GM04504 (cell line): ENCODE measurements around the gene TFB1M.
A peak's percentile ranks its signal among the peaks of the same experiment; 100 is the strongest.
"Not testable (repeated sequence)": the region's sequence is repeated elsewhere in the genome, so short reads cannot be mapped to it uniquely, and the experiment has no call there.

Source experiments
- DNase-seq: peaks from one replicate; pipeline ENCODE4 v3.0.0-alpha.2; 2012; ENCODE audit warnings: low read depth

The TFB1M gene

DNA sequence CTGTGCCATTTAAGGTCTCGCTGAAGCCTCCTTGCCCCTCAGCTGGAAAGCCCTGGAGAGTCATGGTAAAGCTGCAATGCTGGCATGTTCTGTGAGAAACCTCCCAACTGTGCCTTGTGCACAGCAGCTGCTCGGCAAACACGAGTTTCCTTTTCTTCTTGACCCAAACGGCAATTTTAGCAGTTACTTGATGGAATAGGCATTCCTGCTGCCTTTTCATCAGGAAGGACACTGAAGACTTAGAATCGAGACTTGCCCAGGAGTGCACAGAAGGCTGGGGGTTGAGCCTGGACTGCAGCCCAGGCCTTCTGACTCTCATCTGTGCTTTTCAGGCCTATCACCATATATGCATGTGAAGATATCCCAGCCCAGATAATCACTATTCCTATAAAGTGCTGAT, 79.2 kb downstream of the TFB1M start:
- no peak for DNase-seq

DNA sequence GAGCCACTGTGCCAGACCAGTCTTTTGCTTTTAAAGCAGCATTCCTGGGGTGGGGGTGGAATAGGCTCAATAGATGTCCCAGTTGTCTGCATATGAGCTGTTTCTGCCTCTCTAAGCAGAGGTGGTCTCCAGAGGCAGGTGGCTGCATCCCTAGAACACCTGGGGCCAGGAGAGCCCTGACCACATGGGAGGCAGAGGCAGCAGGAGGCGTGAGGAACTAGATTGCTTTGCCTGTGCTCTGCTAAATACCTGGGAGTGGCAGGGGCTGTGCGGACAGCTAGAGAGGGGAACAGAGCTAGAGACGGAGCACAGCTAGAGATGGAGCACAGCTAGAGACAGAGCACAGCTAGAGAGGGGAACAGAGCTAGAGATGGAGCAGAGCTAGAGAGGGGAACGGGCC, 79.6 kb downstream of the TFB1M start:
- DNase-seq = no peak

DNA sequence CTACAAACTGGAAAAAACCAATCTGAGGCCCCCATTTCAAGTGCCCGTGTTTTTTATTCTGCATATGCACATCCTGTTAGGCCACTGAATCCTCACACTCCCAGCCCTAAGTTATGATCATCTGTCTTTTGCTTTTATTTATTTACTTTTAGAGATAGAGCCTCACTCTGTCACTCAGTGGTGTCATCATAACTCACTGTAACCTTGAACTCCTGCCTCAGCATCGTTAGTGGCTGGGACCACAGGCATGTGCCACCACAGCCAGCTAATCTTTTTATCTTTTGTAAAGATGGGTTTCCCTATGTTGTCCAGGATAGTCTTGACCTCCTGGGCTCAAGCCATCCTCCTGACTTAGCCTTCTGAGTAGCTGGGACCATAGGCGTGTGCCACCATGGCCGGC, 80.1 kb downstream of the TFB1M start:
- DNase-seq = no peak

DNA sequence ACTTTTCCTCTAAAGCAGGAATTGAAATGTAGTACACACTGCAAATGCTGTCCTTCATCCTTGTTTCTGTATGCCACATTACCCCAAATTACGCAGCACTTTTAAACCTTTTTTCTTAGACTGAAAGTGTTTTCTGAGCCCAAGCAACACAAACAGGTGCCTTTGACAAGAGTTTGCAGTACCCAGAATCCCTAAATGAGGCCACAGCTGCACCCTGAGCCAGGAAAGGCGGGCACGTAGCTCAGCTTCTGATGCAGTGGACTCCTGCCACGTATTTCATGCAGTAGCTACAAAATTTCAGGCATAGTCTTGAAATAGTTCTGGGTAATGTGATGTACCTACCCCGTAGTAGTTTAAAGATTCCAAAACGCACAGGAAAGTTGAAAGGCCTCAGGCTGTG, 81.4 kb downstream of the TFB1M start:
- no peak for DNase-seq

DNA sequence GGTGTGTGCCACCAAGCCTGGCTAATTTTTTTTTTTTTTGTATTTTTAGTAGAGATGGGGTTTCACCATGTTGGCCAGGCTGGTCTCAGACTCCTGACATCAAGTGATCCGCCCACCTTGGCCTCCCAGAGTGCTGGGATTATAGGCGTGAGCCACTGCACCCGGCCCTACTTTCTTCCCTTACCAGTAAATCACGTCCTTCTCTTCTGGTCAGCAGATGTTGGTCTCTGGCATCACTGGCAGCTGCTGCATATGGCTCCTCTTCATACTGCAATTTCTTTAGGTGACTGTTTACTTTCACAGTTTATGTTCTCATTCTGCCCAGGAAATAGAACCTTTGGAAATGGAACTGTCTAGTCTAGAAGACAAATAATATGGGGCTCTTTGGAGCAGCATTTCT, 83.3 kb downstream of the TFB1M start:
- DNase-seq = not testable (repeated sequence)

DNA sequence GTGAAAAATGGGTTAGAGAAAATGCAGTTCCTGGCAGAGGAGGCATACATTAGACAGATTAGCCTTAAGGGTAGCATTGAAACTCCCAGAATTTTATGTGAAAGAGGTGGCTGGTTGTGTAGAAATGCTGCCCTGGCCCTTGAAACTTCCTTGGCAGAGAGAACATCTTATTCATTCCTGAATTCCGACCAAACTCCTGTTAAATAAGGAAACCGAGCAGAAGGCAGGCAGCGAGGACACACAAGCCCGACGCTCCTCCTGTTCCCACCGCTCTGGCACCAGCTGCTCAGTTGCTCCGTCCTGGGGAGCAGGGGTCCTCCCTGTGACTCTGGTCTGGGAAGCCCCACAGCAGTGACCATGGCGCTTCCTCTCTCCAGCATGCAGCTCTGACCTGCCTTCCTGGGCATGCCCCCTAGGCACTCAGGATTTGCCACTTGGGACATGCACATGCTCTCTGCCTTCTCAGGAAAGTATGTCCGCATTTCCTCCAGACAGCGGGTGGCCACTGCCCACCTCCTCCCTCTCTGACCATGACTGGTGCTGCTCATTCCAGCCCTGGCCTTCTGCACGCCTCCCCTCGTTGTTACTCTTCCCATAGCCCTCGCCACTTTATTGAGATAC, 85.6 kb downstream of the TFB1M start:
- no peak for DNase-seq

DNA sequence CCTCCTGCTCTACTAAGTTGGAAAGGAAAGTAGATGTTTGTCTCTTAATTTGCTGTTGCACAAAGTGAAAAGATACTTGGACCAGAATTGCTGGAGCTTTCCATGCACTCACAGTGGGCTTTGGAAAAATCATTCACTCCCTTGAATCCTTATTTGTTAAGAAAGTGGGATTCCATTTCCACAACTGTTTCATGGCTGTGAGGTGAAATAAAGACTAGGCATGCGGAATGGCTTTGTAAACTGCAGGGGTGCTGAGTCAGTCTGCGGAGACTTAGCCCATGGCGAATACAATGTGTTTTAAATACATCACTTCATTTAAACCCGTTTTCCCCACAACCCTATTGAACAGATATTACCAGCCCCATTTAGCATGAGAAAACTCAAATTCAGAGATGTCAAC, 87.2 kb downstream of the TFB1M start:
- DNase-seq = no peak

DNA sequence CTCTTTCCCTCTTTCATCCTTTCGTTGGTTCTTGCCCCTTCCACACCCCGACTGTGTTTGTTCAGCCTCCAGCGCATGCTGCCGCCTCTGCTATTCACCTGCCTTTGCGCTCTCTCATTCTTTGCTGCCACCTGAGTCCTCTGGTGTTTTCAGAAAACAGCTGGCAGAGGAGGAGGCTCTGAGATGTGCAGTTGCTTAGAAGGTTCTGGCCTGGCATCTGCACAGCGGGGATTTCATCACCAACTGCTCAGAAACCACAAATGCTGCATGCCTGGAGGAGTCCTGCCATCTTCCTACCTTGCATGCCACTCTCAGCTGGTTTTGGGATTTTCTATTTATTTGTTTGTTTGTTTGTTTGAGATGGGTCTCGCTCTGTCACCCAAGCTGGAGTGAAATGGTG, 89.7 kb downstream of the TFB1M start:
- no peak for DNase-seq

DNA sequence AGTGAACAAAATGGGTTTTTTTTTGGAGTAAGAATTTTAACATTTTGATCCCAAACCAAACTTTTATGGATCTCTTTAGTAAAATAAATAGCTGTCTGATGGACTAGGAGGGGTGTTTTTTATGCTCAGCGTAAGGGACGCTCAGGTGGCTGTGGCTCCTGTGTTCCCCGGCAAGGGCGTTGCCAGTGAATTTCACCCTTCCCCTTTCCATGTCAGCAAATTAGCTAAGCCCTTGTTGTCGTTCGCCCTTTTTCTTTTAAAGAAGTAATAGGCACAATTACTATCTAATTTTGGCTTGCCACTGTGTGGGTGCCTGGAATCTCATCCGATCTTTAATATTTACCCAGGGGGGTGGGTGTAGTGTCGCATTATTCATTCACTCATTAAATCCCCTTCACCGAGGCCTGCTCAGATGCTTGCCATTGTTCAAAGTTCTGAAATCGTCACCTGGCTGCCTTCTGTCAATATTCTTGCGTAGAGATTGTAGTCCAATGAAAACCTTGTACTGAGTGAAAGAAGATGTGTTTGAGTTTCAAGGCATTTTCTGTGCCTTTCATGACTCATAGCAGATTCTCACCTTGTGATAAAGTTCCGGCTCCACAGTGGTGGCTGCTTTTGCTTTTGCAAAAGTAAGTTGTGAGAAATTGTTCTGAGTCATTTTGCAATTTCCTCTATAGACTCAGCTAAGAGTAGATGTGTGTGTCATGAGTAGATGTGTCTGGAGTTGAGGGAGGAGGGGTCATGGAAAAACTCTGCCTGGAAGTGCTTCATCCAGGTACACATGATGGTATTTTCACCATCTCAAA, 90.4 kb downstream of the TFB1M start:
- DNase-seq = peak; percentile 62

DNA sequence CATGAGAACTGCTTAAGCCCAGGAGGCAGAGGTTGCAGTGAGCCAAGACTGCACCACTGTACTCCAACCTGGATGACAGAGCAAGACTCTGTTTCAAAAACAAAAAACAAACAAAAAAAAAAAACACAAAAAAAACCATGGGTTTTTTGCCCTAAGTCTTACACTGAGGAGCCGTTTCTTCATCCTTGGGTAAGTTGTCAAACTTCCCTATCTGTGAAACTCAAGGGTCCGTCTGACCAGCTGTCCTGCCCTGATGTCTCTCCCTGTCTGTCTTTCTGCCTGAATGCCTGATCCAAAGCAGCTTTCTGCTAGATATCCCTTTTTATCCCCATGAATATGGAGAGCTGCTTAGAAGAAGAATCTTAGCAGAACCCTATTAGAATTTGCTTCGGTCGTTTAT, 91.8 kb downstream of the TFB1M start:
- no peak for DNase-seq

DNA sequence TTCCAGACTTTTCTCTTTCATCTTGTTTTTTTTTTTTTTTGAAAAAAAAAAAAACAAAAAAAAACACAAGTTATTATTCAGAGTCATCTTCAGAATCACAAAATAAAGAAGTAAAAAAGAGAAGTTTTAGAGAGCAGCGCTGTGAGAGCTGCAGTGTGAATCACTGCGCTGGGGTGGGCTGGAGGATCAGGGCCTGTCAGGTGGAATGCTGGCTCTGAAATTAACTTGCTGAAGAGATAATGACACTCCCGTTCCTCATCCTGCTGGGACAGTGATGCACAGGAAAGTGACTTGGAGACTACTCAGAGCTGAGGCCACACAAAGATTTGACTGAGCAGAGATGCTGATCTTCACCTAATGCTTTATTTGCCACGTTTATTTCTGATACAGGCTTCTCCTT, 93.2 kb downstream of the TFB1M start:
- no peak for DNase-seq

DNA sequence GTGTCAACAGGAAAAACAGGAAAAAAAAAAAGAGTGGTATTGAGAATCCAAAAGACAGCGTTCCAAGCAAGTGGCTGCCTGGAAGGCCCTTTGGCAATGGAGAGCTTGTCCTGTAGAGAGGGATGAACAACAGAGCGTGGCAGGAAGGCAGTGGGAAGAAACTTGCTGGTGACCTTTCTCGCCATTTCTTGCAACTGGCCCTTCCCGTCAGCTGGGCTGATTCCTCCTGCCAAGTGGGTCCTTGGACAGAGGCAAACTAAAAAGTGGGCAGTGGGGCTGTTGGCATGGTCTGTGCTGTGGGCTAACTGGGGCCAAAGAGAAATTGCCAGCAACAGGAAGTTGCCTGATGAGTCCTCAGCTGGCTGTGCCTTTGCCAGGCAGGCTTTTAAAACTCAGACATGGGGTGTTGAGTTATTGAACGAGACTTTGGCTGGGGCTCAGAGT, 94.4 kb downstream of the TFB1M start:
- DNase-seq = no peak

DNA sequence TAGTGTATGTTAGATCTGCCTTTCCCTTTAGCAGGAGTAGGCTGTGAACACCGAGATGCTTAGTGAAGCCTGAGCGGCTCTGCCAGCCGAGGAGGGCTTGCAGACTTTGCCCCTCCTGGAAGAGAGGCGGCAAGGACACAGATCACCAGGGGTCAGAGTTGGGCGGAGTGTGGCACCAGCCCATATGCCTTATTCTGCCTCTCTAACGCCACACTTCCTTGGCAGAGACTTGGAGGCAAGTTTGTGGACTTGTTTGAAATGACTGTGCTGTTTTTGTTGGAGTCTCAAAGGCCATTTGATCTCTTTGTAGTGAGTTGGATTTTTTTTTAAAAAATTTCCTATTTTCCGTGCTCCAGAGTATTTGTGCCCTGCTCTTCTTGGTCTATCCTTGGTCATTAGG, 95.0 kb downstream of the TFB1M start:
- DNase-seq = no peak

DNA sequence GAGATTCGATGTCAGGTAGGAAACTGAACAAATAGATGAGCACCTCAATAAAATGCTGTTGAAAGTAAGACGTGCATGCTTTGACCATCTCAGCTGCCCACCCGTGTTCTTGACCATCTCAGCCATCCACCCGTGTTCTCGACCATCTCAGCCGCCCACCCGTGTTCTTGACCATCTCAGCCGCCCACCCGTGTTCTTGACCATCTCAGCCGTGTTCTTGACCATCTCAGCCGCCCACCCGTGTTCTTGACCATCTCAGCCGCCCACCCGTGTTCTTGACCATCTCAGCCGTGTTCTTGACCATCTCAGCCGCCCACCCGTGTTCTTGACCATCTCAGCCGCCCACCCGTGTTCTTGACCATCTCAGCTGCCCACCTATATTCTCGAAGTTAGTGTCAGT, 95.6 kb downstream of the TFB1M start:
- not testable (repeated sequence) for DNase-seq

DNA sequence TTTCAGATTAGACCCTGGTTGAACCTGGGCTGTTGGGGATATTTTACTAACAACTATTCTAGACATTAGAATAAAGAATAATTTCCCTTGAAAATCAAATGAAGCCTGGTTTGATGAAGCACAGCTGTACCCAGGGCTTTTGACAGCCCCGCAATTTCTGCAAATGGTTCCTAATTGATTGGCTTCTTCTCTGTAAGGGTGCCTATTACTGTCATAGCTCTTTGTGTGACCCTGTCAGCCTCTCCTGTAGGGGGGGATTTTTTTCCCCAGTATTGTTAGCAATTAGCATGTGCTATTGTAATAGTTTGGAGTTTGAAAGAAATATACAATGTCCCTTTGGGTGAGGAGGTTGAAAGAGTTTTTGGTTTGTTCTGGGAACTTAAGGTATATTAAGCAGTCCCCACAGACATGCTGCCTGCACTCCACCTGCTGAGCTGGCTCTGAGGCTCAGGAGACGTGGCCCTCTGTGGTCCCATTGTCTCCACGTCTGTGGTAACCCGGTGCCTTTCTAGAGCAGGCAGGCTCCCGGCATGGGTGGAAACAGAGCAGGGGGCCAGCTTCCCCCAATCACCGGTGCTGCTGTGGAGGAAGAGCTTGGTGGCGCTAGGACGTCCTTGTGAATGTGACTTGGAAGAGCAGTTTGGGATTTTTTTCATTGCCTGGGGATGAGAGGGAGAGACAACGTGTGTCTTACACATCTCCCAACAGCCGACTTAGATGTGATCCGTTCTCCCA, 97.8 kb downstream of the TFB1M start:
- DNase-seq = no peak

DNA sequence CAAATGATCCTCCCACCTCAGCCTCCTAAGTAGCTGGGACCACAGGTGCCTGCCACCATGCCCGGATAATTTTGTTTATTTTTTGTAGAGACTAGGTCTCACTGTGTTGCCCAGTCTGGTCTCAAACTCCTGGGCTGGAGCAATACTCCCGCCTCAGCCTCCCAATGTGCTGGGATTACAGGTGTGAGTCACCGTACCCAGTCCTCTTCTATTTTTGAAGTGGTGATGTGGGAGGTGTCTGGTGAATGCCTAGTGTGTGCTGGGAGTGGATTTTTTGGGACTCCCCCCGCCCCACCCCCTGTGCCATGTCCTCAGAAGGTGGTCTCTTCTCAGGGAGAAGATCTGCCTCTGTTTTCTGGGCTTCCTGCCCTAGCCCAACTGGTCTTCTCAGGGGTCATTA, 98.4 kb downstream of the TFB1M start:
- no peak for DNase-seq

DNA sequence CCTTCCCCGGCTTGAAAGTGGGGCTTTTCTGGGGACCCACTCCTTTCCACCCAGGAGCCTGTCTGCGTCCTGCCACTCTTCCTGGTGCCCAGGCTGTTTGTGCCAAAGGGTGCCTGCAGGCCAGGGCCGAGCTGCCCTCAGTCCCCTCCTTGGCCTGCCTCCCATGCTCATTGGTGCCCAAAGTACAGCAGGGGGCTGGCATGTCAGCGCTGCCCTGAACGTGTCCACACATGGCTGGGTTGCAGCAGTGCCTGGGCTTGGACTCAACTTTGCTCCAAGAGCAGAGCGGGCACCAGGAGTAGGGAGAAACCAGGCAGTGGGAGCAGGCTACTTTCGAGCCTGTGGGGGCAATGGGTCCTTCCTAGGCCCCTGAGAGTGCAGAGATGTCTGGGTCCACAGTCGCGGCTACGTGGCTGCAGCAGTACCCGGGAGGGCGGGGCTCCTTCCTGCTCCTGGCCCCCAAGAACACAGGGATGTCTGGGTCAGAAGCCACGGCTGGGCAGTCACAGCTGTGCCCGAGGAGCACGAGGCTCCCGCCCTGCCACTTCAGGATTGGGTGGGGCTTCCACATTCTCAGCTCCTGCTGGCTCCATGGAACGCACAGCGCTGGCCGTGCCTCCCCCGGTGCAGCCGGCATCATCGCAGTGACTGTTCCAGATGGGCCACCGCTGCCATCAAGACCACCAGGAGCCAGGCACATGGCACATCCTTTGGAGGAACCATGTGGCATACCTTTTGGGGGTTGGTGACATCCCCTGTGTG, 100.5 kb downstream of the TFB1M start:
- no peak for DNase-seq

DNA sequence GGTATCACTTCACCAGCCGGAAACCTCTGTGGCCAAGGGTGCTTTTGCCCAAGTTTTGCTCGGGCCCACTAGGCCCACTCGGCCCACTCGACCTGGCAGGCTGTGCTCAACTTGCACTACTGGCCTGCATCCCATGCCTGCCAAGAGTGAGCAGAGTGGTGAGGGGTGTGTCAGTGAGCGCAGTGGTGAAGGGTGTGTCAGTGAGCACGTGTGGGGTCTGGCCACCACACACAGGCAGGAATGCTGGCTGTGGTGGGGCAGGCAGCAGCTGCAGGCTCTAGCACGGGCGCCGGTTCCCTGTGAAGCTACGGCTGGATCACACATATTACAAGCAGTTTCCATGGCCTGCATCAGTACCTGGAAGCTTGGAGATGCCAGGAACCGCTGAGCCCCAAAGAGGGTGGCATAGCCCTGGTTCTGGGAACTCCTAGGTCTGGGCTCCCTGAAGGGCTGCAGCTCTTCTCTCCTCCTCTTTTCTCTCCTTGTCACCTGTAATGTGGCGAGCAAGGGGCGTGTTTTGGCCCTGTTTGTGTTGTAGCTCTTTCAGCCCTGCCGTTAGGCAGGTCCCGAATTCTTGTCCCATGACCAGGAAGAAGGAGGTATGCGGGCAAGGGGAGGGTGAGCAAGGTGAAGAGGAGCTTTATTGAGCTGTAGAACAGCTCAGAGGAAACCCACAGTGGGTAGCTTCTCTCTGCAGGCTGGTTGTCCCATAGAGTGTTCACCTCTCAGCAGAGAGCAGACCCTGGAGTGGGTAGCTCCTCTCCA, 101.5 kb downstream of the TFB1M start:
- DNase-seq = no peak

DNA sequence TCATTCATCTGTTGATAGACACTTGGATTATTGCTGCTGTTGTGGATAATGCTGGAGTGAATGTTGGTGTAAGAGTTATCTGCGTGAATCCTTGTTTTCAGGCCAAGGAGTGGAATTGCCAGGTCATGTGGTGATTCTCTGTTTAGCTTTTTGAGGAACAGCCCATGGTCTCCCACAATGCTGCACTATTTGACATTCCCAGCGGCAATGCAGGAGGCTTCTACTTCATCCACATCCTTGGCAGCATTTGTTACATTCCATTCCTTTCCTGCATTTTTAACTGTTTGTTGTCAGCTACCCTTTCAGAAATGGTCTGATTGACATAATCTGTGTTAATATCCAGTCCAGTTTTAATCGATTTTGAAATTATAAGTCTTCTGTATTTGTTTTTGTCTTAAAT, 102.2 kb downstream of the TFB1M start:
- no peak for DNase-seq

DNA sequence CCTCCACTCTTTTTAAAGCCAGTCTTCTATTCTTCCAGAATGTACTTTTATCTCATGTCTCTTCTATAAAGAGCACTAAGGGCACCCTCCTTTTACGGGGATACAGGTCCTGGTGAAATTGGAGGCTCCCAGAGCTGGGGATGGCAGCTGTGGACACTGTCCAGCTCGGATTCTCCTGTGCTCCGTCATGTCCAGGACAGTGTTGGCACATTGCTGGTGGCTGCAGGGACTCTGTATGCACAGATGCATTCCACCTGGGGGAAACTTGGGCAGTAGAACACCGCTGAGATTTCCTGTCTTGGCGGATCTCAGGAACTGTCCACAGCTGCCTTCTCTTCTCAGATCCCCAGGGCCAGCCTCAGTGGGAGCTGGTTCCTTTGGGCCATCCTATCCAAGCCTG, 107.1 kb downstream of the TFB1M start:
- no peak for DNase-seq
